Cerebellar cortex (tissue), 1 donor: ENCODE measurements around the gene NFE2L2.
"Not testable (repeated sequence)": the region's sequence is repeated elsewhere in the genome, so short reads cannot be mapped to it uniquely, and the experiment has no call there.

Source experiments
- DNase-seq: peaks from one replicate; pipeline ENCODE4 v3.0.0-alpha.2; 2015; ENCODE audit warnings: low spot score

The NFE2L2 gene

GRCh38 chr2:177257471-177257870 lies 7.1 kb downstream of the NFE2L2 start:
- no peak for DNase-seq

GRCh38 chr2:177256695-177257094 lies 7.8 kb downstream of the NFE2L2 start:
- no peak for DNase-seq

- DNase-seq: no peak
These were observed 8.5 kb downstream of the NFE2L2 start for GRCh38 chr2:177256026-177256425.

GRCh38 chr2:177255227-177255601 lies 9.3 kb downstream of the NFE2L2 start:
- no peak for DNase-seq

- peak; percentile 66 for DNase-seq
These were observed 9.9 kb downstream of the NFE2L2 start for GRCh38 chr2:177254433-177255226.

GRCh38 chr2:177253704-177254103 lies 10.8 kb downstream of the NFE2L2 start:
- no peak for DNase-seq

- no peak for DNase-seq
These were observed 11.6 kb downstream of the NFE2L2 start for GRCh38 chr2:177252808-177253531.

GRCh38 chr2:177251165-177251542 lies 13.4 kb downstream of the NFE2L2 start:
- DNase-seq: no peak

- DNase-seq: no peak
These were observed 14.1 kb downstream of the NFE2L2 start for GRCh38 chr2:177250461-177250860.

- DNase-seq: no peak
These were observed 15.5 kb downstream of the NFE2L2 start for GRCh38 chr2:177249038-177249437.

GRCh38 chr2:177247693-177248262 lies 16.7 kb downstream of the NFE2L2 start:
- DNase-seq: no peak

GRCh38 chr2:177246523-177247030 lies 17.9 kb downstream of the NFE2L2 start:
- not testable (repeated sequence) for DNase-seq

- no peak for DNase-seq
These were observed 18.5 kb downstream of the NFE2L2 start for GRCh38 chr2:177246000-177246399.

GRCh38 chr2:177245010-177245422 lies 19.5 kb downstream of the NFE2L2 start:
- no peak for DNase-seq

GRCh38 chr2:177244244-177244771 lies 20.2 kb downstream of the NFE2L2 start:
- DNase-seq: no peak

GRCh38 chr2:177243476-177243875 lies 21.1 kb downstream of the NFE2L2 start:
- DNase-seq: no peak

GRCh38 chr2:177243073-177243472 lies 21.5 kb downstream of the NFE2L2 start:
- DNase-seq: no peak

GRCh38 chr2:177242121-177242987 lies 22.2 kb downstream of the NFE2L2 start:
- DNase-seq: peak; percentile 39

- DNase-seq: no peak
These were observed 22.8 kb downstream of the NFE2L2 start for GRCh38 chr2:177241711-177242120.

- peak; percentile 90 for DNase-seq
These were observed 24.4 kb downstream of the NFE2L2 start for GRCh38 chr2:177239932-177240630.

GRCh38 chr2:177239053-177239452 lies 25.5 kb downstream of the NFE2L2 start:
- DNase-seq: no peak
